GM06990 (cell line): ENCODE results near the gene MITF.

Source experiments
- DNase-seq: peaks from one replicate; pipeline ENCODE4 v3.0.0-alpha.2; 2011; ENCODE audit not compliant: insufficient read length; ENCODE audit errors: extremely low read depth
- H3K27me3 ChIP-seq: replicated peaks from 2 replicates; pipeline ENCODE4 v1.6.0; 2011; ENCODE audit warnings: low read length; ENCODE audit not compliant: control insufficient read depth, insufficient read depth
- H3K36me3 ChIP-seq: 2 replicates; pipeline ENCODE4 v1.5.1; 2011; ENCODE audit warnings: low read length; ENCODE audit not compliant: control insufficient read depth, insufficient read depth
- H3K4me3 ChIP-seq: replicated peaks from 2 replicates; pipeline ENCODE4 v1.5.1; 2011; ENCODE audit warnings: low read depth, mild to moderate bottlenecking, control low read depth, low read length
- TF ChIP-seq, protein P1 (sequence below): IDR thresholded peaks from 2 replicates; pipeline ENCODE4 v1.5.1; 2011; ENCODE audit warnings: low read length, control low read depth, mild to moderate bottlenecking, inconsistent platforms; ENCODE audit not compliant: insufficient read depth, poor library complexity, severe bottlenecking

The MITF gene

DNA sequence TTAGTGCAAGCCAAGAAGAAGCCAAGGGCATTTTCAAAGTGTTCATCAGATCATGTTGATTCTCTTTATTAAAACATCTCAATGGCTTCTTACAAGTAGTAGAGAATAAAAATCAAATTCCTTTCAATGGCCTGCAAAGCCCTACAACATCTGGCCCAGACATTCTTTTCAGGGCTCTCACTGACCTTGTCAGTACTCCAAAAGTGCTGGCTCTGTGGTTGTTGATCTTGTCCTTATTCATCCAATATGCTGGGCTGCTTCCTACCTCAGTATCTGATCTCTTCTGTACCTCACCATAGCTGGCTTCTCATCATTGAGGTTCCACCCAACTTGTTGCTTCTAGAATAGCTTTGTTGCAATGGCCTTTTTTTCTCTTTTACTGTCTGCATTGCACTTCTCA, 186.2 kb downstream of the MITF start:
- DNase-seq = no peak
- TF ChIP-seq, protein P1, sequence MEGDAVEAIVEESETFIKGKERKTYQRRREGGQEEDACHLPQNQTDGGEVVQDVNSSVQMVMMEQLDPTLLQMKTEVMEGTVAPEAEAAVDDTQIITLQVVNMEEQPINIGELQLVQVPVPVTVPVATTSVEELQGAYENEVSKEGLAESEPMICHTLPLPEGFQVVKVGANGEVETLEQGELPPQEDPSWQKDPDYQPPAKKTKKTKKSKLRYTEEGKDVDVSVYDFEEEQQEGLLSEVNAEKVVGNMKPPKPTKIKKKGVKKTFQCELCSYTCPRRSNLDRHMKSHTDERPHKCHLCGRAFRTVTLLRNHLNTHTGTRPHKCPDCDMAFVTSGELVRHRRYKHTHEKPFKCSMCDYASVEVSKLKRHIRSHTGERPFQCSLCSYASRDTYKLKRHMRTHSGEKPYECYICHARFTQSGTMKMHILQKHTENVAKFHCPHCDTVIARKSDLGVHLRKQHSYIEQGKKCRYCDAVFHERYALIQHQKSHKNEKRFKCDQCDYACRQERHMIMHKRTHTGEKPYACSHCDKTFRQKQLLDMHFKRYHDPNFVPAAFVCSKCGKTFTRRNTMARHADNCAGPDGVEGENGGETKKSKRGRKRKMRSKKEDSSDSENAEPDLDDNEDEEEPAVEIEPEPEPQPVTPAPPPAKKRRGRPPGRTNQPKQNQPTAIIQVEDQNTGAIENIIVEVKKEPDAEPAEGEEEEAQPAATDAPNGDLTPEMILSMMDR = no peak
- Histone ChIP-seq H3K36me3 (no peaks in the 10 kb centered on the region), H3K27me3 (no peaks in the 10 kb centered on the region), H3K4me3 (no peak overlapping the region)

DNA sequence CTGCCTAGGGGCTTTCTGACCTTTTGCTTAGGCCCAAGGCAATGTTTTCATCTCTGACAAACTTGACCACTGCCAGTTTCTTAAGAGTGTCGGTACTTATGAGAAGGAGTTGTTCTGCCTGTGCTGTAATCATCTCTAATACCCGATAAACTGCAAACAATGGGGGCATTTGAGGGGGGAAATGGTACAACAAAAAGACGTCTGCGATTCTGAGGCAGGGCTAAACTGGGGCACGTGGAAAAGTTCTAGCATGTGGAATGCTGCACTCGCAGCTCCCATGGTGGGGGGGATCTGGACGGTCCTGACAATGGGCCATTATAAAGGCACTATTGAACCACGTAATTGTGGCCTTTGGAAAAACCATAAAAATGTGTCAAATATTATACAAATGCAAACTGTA, 187.1 kb downstream of the MITF start:
- Histone ChIP-seq H3K36me3 (no peaks in the 10 kb centered on the region), H3K4me3 (no peak overlapping the region), H3K27me3 (no peaks in the 10 kb centered on the region)
- no peak for DNase-seq
- TF ChIP-seq, protein P1 = no peak

DNA sequence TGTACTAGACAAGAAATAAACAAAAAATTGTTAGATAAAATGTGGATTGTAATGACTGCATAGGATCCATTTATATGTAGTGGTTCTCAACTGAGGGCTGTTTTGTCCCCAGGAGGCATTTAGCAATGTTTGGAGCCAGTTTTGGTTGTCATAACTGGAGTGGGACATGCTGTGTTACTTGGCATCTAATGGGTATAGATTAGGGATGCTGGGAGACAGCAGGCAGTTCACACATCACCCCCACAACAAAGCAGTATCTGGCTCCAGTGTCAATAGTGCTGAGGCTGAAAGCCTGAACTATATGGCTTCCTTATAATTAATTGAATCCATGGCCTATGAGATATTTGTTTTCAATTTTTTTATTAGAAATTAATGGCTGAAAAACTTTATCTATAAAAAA, 188.3 kb downstream of the MITF start:
- Histone ChIP-seq H3K4me3 (no peak overlapping the region), H3K36me3 (no peaks in the 10 kb centered on the region), H3K27me3 (no peaks in the 10 kb centered on the region)
- no peak for DNase-seq
- TF ChIP-seq, protein P1 = no peak

DNA sequence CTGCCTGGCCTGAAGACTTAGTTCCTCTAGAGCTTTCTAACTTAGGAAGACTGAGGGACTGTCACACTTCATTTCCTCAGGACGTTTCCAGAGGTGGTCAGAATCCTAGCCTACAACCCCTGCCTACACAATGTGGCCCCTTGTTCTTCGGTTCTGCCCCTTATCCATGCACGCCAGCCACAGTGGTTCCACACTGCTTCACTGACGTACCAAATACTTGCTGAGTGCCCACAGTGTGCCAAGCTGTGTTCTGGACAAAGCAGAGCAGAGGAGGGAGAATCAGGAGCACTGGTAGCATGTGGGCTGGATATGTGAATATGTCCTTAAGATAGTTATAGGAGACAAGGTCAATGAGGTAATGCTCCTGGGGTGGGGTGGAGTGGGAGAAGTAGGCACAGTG, 189.8 kb downstream of the MITF start:
- Histone ChIP-seq H3K4me3 (no peak overlapping the region), H3K27me3 (no peaks in the 10 kb centered on the region), H3K36me3 (no peaks in the 10 kb centered on the region)
- DNase-seq = no peak
- TF ChIP-seq, protein P1 = no peak

DNA sequence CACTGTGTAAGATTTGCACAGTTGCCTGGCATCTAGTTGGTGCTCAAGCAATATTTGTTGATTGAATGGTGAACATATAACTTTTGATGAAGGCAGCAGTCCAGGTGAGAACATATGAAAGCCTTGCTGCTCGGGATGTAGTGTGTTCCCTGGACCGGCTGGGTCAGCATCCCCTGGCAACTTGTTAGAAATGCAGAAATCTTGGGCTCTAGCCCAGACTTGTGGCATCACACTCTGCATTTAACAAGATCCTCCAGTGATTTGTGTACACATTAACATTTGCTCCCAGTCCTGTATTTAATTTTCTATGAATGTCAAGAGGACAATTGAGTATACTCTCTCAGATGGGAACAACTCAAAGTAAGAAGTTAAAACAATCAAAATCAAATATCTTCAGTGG, 191.3 kb downstream of the MITF start:
- no peak for DNase-seq
- TF ChIP-seq, protein P1 = no peak
- H3K4me3 ChIP-seq = no peak overlapping the region
- H3K27me3 ChIP-seq = no peaks in the 10 kb centered on the region
- H3K36me3 ChIP-seq = no peaks in the 10 kb centered on the region

DNA sequence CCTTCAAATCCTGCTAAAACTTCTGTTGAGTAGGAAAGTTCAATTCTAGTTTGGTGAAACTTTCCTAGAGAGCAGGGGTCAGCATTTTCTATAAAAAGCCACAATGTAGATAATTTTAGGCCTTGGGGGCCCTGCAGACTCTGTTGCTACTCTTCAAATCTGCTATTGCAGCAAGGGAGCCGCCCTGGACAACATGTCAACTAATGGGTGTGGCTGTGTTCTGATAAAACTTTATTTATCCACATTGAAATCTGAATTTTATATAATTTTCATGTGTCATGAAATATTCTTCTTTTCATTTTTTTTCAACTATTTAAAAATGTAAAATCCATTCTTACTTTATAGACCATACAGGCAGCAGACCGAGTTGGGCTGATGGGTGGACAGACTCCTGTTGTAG, 192.8 kb downstream of the MITF start:
- Histone ChIP-seq H3K27me3 (no peaks in the 10 kb centered on the region), H3K4me3 (no peak overlapping the region), H3K36me3 (no peaks in the 10 kb centered on the region)
- TF ChIP-seq, protein P1 = no peak
- DNase-seq = no peak
